Hindlimb muscle (tissue), 1 donor: Measurements from ENCODE around the gene HCCS. TPM values are rescaled to one million over a fixed set of nuclear protein-coding genes. Genes with fewer than 3 reads are reported as not detected.
"Not testable (repeated sequence)": the region's sequence is repeated elsewhere in the genome, so short reads cannot be mapped to it uniquely, and the experiment has no call there.

Experiments used
- DNase-seq: peaks from one replicate; pipeline ENCODE4 v3.0.0-alpha.2; 2013
- polyA plus RNA-seq: library from polyadenylated mRNA; unstranded; fragments of 120-200 nt; gene quantifications from one replicate; pipeline ENCODE4 v1.2.1, GENCODE V29; 2013; ENCODE audit not compliant: insufficient read length

Gene HCCS
- polyA plus RNA-seq, result 29.4 TPM

- peak; percentile 85 for DNase-seq
These were observed at the start of gene HCCS for GRCh38 chrX:11111037-11111851. Gene HCCS, plus strand, starts transcription at chrX:11111332. Its CDS starts 729 bp downstream, at chrX:11112061.

GRCh38 chrX:11064276-11064675 lies 46.9 kb upstream of the HCCS start:
- DNase-seq, result no peak

GRCh38 chrX:11064851-11065600 lies 46.1 kb upstream of the HCCS start:
- DNase-seq, result peak; percentile 39

- no peak for DNase-seq
These were observed 44.3 kb upstream of the HCCS start for GRCh38 chrX:11066812-11067211.

- no peak for DNase-seq
These were observed 37.8 kb upstream of the HCCS start for GRCh38 chrX:11073381-11073780.

GRCh38 chrX:11080741-11081305 lies 30.3 kb upstream of the HCCS start:
- peak; percentile 44 for DNase-seq

GRCh38 chrX:11081511-11081910 lies 29.6 kb upstream of the HCCS start:
- DNase-seq, result peak; percentile 55

- DNase-seq, result no peak
These were observed 25.8 kb upstream of the HCCS start for GRCh38 chrX:11085305-11085704.

GRCh38 chrX:11089802-11090201 lies 21.3 kb upstream of the HCCS start:
- no peak for DNase-seq

- no peak for DNase-seq
These were observed 13.2 kb upstream of the HCCS start for GRCh38 chrX:11097933-11098332.

GRCh38 chrX:11099465-11099864 lies 11.7 kb upstream of the HCCS start:
- DNase-seq, result no peak

- DNase-seq, result peak; percentile 68
These were observed 10.7 kb upstream of the HCCS start for GRCh38 chrX:11100281-11101035.

- no peak for DNase-seq
These were observed 8.1 kb upstream of the HCCS start for GRCh38 chrX:11103006-11103405.

- no peak for DNase-seq
These were observed 7.4 kb upstream of the HCCS start for GRCh38 chrX:11103751-11104150.

- DNase-seq, result no peak
These were observed 6.1 kb upstream of the HCCS start for GRCh38 chrX:11105080-11105479.

- no peak for DNase-seq
These were observed 2.7 kb upstream of the HCCS start for GRCh38 chrX:11108253-11108941.

- no peak for DNase-seq
These were observed 1.2 kb upstream of the HCCS start for GRCh38 chrX:11109968-11110367.

GRCh38 chrX:11111947-11112346 lies 815 bp downstream of the HCCS start:
- DNase-seq, result no peak

- DNase-seq, result no peak
These were observed 2.6 kb downstream of the HCCS start for GRCh38 chrX:11113731-11114130.

GRCh38 chrX:11117745-11118144 lies 6.6 kb downstream of the HCCS start:
- DNase-seq, result no peak

GRCh38 chrX:11119313-11119943 lies 8.3 kb downstream of the HCCS start:
- no peak for DNase-seq

- DNase-seq, result not testable (repeated sequence)
These were observed 12.0 kb downstream of the HCCS start for GRCh38 chrX:11123087-11123486.
